Gastroesophageal sphincter (tissue), 4 donors: ENCODE measurements around the gene KL. TPM values are rescaled to one million over a fixed set of nuclear protein-coding genes. Genes with fewer than 3 reads are reported as not detected.
A peak's percentile ranks its signal among the peaks of the same experiment; 100 is the strongest.

Experiments used
- ATAC-seq: fragments of 150-250 bp; one replicate; pipeline ENCODE4 v1.9.1; 2016; ENCODE audit warnings: mild to moderate bottlenecking, moderate library complexity
- H3K27ac ChIP-seq, 4 donors: fragments of 200-600 bp; sonication (generic) in 3 of 4; 1 replicate in 3 of 4; 2 replicates in 1 of 4; pipeline ENCODE4 v1.5.1; 2016 to 2019
- H3K27me3 ChIP-seq: fragments of 200-600 bp; sonication (generic); one replicate; pipeline ENCODE4 v1.5.1; 2019
- H3K36me3 ChIP-seq, 2 donors: fragments of 200-600 bp; sonication (generic); one replicate each; pipeline ENCODE4 v1.5.1; 2019; ENCODE audit warnings: control low read depth in 1 of 2
- H3K4me1 ChIP-seq, 3 donors: fragments of 200-600 bp; sonication (generic); 1 replicate in 2 of 3; 2 replicates in 1 of 3; pipeline ENCODE4 v1.5.1; 2016 to 2019; ENCODE audit warnings: control low read depth in 2 of 3
- H3K4me3 ChIP-seq, 2 donors: fragments of 200-600 bp; sonication (generic); one replicate each; pipeline ENCODE4 v1.5.1; 2019; ENCODE audit warnings: mild to moderate bottlenecking in 1 of 2, moderate library complexity in 1 of 2
- H3K9me3 ChIP-seq, 3 donors: fragments of 200-600 bp; sonication (generic); one replicate each; pipeline ENCODE4 v1.5.1; 2017 to 2019; ENCODE audit warnings: control low read depth in 2 of 3
- CTCF ChIP-seq, 4 experiments: fragments of 200-600 bp in 2 of 4; fragments of 450-650 bp in 2 of 4; sonication (generic) in 1 of 4; IDR thresholded peaks; one replicate each; pipeline ENCODE4 v1.5.1; 2017 to 2019; ENCODE audit warnings: antibody characterized with exemption in 4 of 4, mild to moderate bottlenecking in 2 of 4, moderate library complexity in 2 of 4
- EP300 ChIP-seq: sonication (generic); formaldehyde crosslinking; IDR thresholded peaks from one replicate; pipeline ENCODE4 v1.6.1; 2017; ENCODE audit warnings: antibody characterized with exemption, mild to moderate bottlenecking
- POLR2A ChIP-seq, 2 donors: fragments of 450-650 bp; IDR thresholded peaks; one replicate each; pipeline ENCODE4 v1.6.1; 2017; ENCODE audit warnings: antibody characterized with exemption in 2 of 2, mild to moderate bottlenecking in 2 of 2, moderate library complexity in 1 of 2
- POLR2AphosphoS5 ChIP-seq: sonication (generic); formaldehyde crosslinking; IDR thresholded peaks from one replicate; pipeline ENCODE4 v1.6.1; 2017; ENCODE audit warnings: antibody characterized with exemption
- WGBS, 2 donors: methylation state at CpG; one replicate each; pipeline ENCODE4 v1.1.5; 2018; ENCODE audit warnings: low coverage in 1 of 2; 5-methylcytosine and 5-hydroxymethylcytosine counted together
- total RNA-seq, 4 donors: library from RNA; depleted of rRNA; stranded (reverse); fragments of >200 nt; gene quantifications; one replicate each; pipeline ENCODE4 v1.1.0, GENCODE V29; 2016

The KL gene
- total RNA-seq, 4 donors from 2014 or later, result 1.7 to 6.6 (median 3.4) TPM

DNA sequence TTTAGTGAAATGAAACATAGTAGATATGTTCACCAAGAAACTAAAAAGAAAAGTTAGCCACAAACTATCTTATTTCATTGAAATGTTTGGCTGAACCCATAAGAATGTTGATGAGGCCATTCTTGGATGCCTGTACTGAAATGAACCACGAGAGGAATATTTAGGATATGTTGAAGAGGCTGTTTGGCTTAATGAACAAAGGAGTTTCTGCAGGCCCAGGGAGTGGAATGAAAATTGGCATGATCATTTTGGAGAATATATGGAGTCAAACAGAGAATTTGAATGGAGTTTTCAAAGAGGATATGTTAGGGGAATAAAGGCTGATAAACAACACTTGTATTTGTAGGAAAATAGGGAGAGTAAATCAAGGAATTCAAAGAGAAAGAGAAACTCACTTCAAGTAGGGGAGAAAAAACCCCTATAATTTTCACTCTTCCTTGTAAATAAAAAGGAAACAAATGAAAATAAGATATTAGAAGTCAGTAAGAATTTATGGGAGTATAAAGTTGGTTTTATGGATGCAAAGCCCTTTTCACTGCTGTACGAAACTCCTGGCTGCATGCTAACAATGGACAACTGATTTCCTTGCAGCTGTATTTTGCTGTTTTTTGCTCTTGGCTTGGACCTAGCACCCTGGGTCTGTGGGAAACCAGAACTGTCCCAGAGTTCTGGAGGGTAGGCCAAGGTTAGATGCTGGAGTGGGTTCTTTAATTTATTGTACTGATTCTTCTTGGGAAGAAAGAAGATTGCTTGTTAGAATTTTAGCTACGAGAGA is 36.5 kb downstream of the KL start:
- TF ChIP-seq POLR2A (IDR thresholded peaks at IDR 0.05), result no peak
- no peak for TF ChIP-seq POLR2AphosphoS5
- TF ChIP-seq EP300, result no peak
- TF ChIP-seq CTCF (IDR thresholded peaks at IDR 0.05), result no peak
- H3K27ac ChIP-seq, result peak overlapping the region in 3 of 4 donors; percentile 34 to 60 (median 59)
- ATAC-seq, result no peak
- peaks cover 3 to 28% (median 5%) of the 10 kb centered on the region in 3 donors for H3K4me1 ChIP-seq
- 48 to 51% methylated on average over 3 of the region's 3 CpGs for WGBS, 2 donors
- no peaks in the 10 kb centered on the region for H3K36me3 ChIP-seq
- no peaks in the 10 kb centered on the region for H3K9me3 ChIP-seq
- no peaks in the 10 kb centered on the region for H3K27me3 ChIP-seq
- H3K4me3 ChIP-seq, result no peak overlapping the region

DNA sequence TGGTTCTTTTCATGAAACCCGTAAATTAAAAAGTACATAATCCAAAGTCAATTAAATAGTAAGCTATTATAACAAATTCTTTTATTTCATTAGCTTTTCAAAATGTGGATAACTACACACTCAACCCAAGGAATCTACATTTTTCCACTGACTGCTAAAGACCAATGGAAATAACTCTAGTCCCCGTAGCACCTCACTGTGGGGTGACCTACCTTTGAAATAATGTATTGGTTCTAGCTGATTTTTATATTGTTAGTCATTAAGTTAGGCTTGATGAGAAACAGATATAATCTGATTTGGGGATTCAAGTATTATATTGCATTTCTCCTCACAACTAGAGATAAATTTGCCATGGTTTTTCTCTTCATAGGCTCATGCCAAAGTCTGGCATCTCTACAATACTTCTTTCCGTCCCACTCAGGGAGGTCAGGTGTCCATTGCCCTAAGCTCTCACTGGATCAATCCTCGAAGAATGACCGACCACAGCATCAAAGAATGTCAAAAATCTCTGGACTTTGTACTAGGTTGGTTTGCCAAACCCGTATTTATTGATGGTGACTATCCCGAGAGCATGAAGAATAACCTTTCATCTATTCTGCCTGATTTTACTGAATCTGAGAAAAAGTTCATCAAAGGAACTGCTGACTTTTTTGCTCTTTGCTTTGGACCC is 37.3 kb downstream of the KL start:
- Histone ChIP-seq H3K9me3 (no peaks in the 10 kb centered on the region), H3K27ac (peak overlapping the region in 3 of 4 donors; percentile 34 to 60 (median 59)), H3K27me3 (no peaks in the 10 kb centered on the region), H3K36me3 (no peaks in the 10 kb centered on the region), H3K4me1 (peaks cover 5 to 35% (median 5%) of the 10 kb centered on the region in 3 donors), H3K4me3 (no peak overlapping the region)
- TF ChIP-seq EP300, result no peak
- no peak for TF ChIP-seq POLR2AphosphoS5
- TF ChIP-seq CTCF (IDR thresholded peaks at IDR 0.05), result no peak
- TF ChIP-seq POLR2A (IDR thresholded peaks at IDR 0.05), result no peak
- ATAC-seq, result no peak
- WGBS, 2 donors, result 66 to 85% methylated on average over 5 to 7 of the region's 7 CpGs

GRCh38 chr13:33057019-33057780 is 41.0 kb downstream of the KL start:
- Histone ChIP-seq H3K4me1 (peaks cover 5 to 36% (median 5%) of the 10 kb centered on the region in 3 donors), H3K36me3 (peaks cover 0 to 9% of the 10 kb centered on the region in 2 donors), H3K27me3 (no peaks in the 10 kb centered on the region), H3K4me3 (no peak overlapping the region), H3K9me3 (no peaks in the 10 kb centered on the region), H3K27ac (peak overlapping the region in 3 of 4 donors; percentile 0 to 46 (median 39))
- TF ChIP-seq POLR2A (IDR thresholded peaks at IDR 0.05) (no peak), EP300 (no peak), CTCF (IDR thresholded peaks at IDR 0.05) (peak in 3 of 4 experiments; percentile 34 to 38 (median 38))
- 50 to 57% methylated on average over 1 to 6 of the region's 9 CpGs for WGBS, 2 donors
- ATAC-seq, result peak; percentile 48

- no peak for ATAC-seq
- peaks cover 0 to 21% (median 5%) of the 10 kb centered on the region in 3 donors for H3K4me1 ChIP-seq
- no peak overlapping the region for H3K27ac ChIP-seq
- H3K9me3 ChIP-seq, result no peaks in the 10 kb centered on the region
- no peak overlapping the region for H3K4me3 ChIP-seq
- TF ChIP-seq EP300 (no peak), CTCF (IDR thresholded peaks at IDR 0.05) (no peak), POLR2AphosphoS5 (no peak), POLR2A (IDR thresholded peaks at IDR 0.05) (no peak)
- peaks cover 0 to 9% of the 10 kb centered on the region in 2 donors for H3K36me3 ChIP-seq
- WGBS, 2 donors, result 49 to 79% methylated on average over 3 of the region's 3 CpGs
- no peaks in the 10 kb centered on the region for H3K27me3 ChIP-seq
These were observed 42.6 kb downstream of the KL start for GRCh38 chr13:33058776-33059327.
